Dendritic cell treated with granulocyte-macrophage colony-stimulating factor and Interleukin-4, amounts not matched to agents 40 ng/mL and 50 ng/mL, for 4 days (primary cell): ENCODE data around the gene ARHGEF35.
"Not testable (repeated sequence)": the region's sequence is repeated elsewhere in the genome, so short reads cannot be mapped to it uniquely, and the experiment has no call there.

ENCODE experiments used
- H3K27ac Mint-ChIP-seq: one replicate; pipeline ENCODE4 v1.8.0; 2022; ENCODE audit warnings: mild to moderate bottlenecking, mixed read lengths
- H3K27me3 Mint-ChIP-seq: one replicate; pipeline ENCODE4 v1.8.0; 2022; ENCODE audit warnings: mild to moderate bottlenecking, mixed read lengths
- H3K36me3 Mint-ChIP-seq: one replicate; pipeline ENCODE4 v1.8.0; 2022; ENCODE audit warnings: low read depth, mixed read lengths
- H3K4me1 Mint-ChIP-seq: one replicate; pipeline ENCODE4 v1.8.0; 2022; ENCODE audit warnings: low read depth, mixed read lengths
- H3K4me3 Mint-ChIP-seq: one replicate; pipeline ENCODE4 v1.8.0; 2022; ENCODE audit warnings: mild to moderate bottlenecking, moderate library complexity, mixed read lengths
- H3K9me3 Mint-ChIP-seq: one replicate; pipeline ENCODE4 v1.8.0; 2022; ENCODE audit warnings: mixed read lengths
- intact Hi-C: fragments of 100-400 bp; cut with micrococcal nuclease; formaldehyde crosslinking; loops from one replicate; pipeline ENCODE4 v1.15.0; 2022

Gene ARHGEF35

GRCh38 chr7:144201978-144202377 lies 6.3 kb upstream of the ARHGEF35 start:
- H3K27me3 Mint-ChIP-seq, H3K9me3 Mint-ChIP-seq, H3K36me3 Mint-ChIP-seq, H3K27ac Mint-ChIP-seq, H3K4me3 Mint-ChIP-seq, intact Hi-C loops, H3K4me1 Mint-ChIP-seq: not testable (repeated sequence)

GRCh38 chr7:144198934-144199333 lies 3.3 kb upstream of the ARHGEF35 start:
- H3K9me3 Mint-ChIP-seq, H3K36me3 Mint-ChIP-seq, H3K4me1 Mint-ChIP-seq, H3K4me3 Mint-ChIP-seq, H3K27me3 Mint-ChIP-seq, H3K27ac Mint-ChIP-seq, intact Hi-C loops: not testable (repeated sequence)

- H3K4me1 Mint-ChIP-seq, H3K27ac Mint-ChIP-seq, H3K4me3 Mint-ChIP-seq, intact Hi-C loops, H3K27me3 Mint-ChIP-seq, H3K36me3 Mint-ChIP-seq, H3K9me3 Mint-ChIP-seq: not testable (repeated sequence)
Measured at GRCh38 chr7:144194453-144194852, 1.2 kb downstream of the ARHGEF35 start.

DNA sequence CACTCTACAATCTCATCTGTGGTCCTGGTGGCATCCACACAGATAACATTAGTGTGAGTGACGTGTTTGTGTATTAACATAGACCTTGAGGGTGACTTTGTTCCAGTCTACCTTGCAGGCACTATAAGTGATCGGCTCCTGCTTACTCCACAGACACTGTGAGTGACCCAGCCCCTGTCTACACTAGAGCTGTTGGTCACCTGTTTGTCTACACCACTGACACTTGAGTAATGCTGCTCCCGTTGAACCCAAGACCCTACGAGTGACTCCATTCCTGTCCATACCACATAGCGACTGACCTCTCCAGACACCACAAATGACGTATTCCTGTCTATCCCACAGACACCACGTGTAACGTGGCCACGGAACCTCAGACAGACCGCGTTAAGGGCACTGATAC lies 1.9 kb downstream of the ARHGEF35 start:
- H3K27ac Mint-ChIP-seq, H3K4me3 Mint-ChIP-seq, H3K9me3 Mint-ChIP-seq, H3K4me1 Mint-ChIP-seq, intact Hi-C loops, H3K27me3 Mint-ChIP-seq, H3K36me3 Mint-ChIP-seq: not testable (repeated sequence)

DNA sequence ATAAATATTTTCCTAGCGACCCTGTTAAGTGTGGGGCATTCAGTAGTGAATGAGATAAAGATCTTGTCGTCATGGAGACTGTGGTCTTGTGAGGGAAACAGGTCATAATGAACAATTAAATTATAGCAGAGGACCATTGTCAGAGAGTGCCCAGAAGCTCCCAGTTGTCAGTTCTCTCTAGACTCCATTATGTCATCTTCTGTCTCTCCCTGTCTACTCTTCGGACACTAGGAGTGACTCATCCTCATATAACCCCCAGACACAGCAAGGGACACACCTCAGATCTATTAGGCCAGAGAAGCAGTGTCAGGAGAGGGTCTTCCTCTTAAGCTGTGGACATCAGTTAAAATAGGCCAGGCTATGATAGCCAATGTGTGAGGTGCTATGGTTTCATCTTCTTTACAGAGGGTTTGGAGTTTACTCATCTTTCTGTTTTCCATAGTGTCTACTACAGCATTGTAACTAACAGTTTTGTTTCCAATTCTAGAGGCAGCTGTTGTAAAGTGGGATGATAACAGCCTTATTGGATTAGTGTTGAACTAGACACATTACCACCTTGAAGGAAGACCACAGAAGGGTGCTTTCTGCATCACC lies 7.0 kb downstream of the ARHGEF35 start:
- H3K4me3 Mint-ChIP-seq, H3K27ac Mint-ChIP-seq, H3K36me3 Mint-ChIP-seq, intact Hi-C loops, H3K4me1 Mint-ChIP-seq, H3K9me3 Mint-ChIP-seq, H3K27me3 Mint-ChIP-seq: not testable (repeated sequence)

DNA sequence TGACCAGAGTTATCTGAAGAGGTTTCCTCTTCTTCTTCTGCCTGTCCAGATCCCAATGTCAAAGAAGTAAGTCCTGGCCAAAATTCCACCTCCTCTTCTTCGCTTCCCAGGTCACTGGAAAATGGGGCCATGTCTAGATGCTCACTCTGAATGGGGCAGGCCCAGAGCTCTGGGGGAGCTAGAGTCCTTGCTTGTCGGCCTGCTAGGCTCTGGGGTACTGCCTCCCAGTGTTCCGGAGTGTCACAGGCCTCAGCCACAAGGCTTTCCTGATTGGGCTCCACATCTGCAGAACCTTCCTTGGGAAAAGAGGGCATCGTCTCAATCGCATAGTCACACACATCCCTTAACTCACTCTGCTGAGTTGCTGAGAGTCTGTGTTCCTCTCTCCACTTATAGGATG lies 7.8 kb downstream of the ARHGEF35 start:
- intact Hi-C loops, H3K36me3 Mint-ChIP-seq, H3K27me3 Mint-ChIP-seq, H3K4me1 Mint-ChIP-seq, H3K4me3 Mint-ChIP-seq, H3K27ac Mint-ChIP-seq, H3K9me3 Mint-ChIP-seq: not testable (repeated sequence)

DNA sequence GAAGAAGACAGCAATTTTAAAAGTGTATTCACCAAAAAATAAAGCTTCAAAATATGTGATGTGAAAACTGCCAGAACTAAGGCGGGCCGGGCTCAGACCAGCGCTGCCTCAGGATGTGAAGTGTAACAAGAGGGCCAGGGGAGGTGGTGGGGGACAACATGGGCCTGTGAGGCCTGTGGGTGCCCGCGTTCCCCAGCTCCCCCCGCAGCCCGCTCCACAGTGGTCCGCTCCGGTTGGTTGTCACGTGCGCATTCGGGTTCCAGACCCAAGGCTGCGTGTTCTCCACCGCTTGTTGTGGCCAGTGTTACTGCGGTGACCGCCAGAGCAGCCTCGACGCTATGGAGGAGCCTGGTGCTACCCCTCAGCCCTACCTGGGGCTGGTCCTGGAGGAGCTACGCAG lies 12.5 kb downstream of the ARHGEF35 start, which contains the start of gene CTAGE4:
TSS of gene CTAGE4 (plus strand) at position 301 of the 400 bp plus-strand sequence. CDS start at position 339, 38 bp downstream.
- H3K4me1 Mint-ChIP-seq, H3K4me3 Mint-ChIP-seq, H3K36me3 Mint-ChIP-seq, intact Hi-C loops, H3K9me3 Mint-ChIP-seq, H3K27ac Mint-ChIP-seq, H3K27me3 Mint-ChIP-seq: not testable (repeated sequence)

DNA sequence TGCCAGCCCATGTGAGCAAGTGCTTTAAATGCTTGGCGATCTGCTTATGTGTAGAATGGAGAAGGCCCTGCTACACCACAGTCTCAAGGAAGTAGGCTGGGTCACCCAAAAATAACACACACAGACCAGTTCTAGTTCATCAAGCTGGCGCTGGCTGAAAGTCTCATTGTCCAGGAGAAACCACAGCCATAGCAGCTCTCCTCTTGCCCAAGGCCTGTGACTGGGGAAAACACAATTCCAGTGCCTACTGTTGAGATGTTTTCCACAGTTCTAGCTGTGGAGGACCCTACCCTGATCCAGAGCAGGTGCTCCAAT lies 16.5 kb downstream of the ARHGEF35 start:
- H3K9me3 Mint-ChIP-seq, H3K27me3 Mint-ChIP-seq, H3K27ac Mint-ChIP-seq, H3K4me3 Mint-ChIP-seq, H3K36me3 Mint-ChIP-seq: not testable (repeated sequence)
- H3K4me1 Mint-ChIP-seq: peaks cover 10% of the 10 kb centered on the region
- intact Hi-C loops: loop anchor here (5.0 kb wide), 1 partner anchor 213 kb away; no protein-coding TSS in a partner anchor

DNA sequence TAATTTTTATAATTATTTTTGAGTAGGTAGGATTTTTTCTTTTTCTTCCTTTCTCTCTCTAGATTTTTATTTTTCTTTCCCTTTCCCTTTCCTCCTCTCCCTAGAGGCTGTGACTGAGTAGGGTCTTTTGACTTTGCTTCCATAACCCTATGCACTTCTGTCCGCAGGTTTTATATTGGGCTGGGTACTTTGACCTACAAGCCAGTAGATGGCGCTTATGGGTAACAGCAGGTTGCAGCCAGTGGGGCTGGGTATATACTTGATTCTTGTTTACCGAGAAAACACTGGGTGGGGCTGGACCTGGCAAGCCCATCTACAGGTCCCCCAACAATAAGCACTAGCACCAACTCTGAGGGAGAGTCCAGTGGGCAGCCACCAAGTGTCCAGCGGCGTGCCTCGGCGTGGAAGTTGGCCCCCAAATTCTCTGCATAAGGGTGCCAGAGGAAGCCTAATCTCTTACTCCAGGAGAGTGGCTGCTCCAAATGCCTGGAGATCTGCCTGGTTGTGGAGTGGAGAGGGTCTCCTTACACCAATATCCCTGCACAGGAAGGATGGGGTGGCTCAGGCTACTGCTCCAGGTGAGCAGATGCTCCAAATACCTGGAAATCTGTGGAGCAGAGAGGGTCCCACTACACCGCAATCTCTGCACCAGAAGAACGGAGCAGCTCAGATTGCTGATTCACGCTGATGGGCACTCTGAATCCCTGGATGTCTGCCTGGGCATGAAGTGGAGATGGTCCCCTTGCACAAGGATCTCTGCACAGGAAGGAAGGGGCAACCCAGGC lies 17.1 kb downstream of the ARHGEF35 start:
- H3K4me1 Mint-ChIP-seq: peaks cover 10% of the 10 kb centered on the region
- not testable (repeated sequence) for H3K4me3 Mint-ChIP-seq, H3K9me3 Mint-ChIP-seq, H3K27ac Mint-ChIP-seq, H3K27me3 Mint-ChIP-seq, H3K36me3 Mint-ChIP-seq
- intact Hi-C loops: loop anchor here (5.0 kb wide), 1 partner anchor 214 kb away; no protein-coding TSS in a partner anchor

DNA sequence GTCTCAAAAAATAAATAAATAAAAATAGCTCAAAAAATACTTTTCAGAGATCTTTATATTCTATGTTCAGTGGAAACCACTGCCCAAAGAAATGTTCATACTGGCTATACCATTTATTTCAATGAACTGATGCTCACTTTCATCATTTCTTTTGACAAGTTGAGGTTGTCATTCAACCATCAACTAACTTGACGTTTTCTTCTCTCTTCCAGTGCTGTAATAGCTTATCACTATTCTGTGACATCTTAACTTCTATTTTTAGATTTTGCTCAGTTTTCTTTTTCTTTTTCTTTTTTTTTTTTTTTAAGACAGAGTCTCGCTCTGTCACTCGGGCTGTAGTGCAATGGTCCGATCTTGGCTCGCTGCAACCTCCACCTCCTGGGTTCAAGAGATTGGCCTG lies 21.0 kb downstream of the ARHGEF35 start:
- Mint-ChIP-seq H3K27me3 (no peaks in the 10 kb centered on the region), H3K36me3 (no peaks in the 10 kb centered on the region), H3K27ac (no peak overlapping the region), H3K9me3 (peaks cover 5% of the 10 kb centered on the region), H3K4me3 (no peak overlapping the region), H3K4me1 (peaks cover 10% of the 10 kb centered on the region)
- intact Hi-C loops: loop anchor here (5.0 kb wide), 1 partner anchor 218 kb away; no protein-coding TSS in a partner anchor

DNA sequence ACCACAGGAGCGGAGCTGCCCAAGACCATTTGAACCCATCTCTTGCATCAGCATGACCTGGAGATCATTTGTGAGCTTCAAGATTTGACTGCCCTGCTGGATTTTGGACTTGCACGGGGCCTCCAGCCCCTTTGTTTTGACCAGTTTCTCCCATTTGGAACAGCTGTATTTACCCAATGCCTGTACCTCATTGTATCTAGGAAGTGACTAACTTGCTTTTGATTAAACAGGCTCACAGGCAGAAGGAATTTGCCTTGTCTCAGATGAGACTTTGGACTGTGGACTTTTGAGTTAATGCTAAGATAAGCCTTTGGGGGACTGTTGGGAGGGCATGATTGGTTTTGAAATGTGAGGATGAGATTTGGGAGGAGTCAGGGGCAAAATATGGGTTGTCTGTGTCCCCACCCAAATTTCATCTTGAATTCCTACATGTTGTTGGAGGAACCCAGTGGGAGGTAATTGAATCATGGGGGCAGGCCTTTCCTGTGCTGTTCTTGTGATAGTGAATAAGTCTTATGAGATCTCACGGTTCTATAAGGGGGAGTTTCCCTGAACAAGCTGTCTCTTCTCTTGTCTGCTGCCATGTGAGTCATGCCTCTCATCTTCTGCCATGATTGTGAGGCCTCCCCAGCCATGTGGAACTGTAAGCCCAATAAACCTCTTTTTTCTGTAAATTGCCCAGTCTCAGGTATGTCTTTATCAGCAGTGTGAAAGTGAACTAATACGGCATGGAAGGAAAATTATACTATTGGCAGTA lies 23.9 kb downstream of the ARHGEF35 start:
- H3K36me3 Mint-ChIP-seq, H3K4me3 Mint-ChIP-seq, H3K9me3 Mint-ChIP-seq, intact Hi-C loops, H3K27me3 Mint-ChIP-seq, H3K27ac Mint-ChIP-seq: not testable (repeated sequence)
- peaks cover 10% of the 10 kb centered on the region for H3K4me1 Mint-ChIP-seq

DNA sequence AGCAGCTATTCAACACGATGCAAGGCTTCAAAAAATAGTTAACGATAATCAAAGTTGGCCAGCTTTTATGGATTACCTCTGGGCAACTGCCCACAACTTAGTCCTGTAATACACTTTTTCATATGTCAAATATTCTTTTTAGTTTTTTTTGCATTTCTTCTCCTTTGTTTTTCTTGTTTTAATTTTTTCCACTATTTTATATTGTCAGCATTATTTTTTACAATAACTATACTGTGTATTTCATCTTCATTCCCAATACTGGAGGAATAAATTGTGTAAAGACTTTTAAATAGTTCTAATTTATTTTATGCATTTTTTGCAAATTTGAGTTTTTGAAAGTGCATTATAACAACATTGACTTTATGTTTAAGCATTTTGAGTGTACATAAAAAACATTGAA lies 30.8 kb downstream of the ARHGEF35 start:
- Mint-ChIP-seq H3K4me3 (no peak overlapping the region), H3K27ac (no peak overlapping the region), H3K4me1 (no peaks in the 10 kb centered on the region), H3K27me3 (no peaks in the 10 kb centered on the region), H3K9me3 (no peaks in the 10 kb centered on the region), H3K36me3 (no peaks in the 10 kb centered on the region)
- intact Hi-C loops: no loop called here

DNA sequence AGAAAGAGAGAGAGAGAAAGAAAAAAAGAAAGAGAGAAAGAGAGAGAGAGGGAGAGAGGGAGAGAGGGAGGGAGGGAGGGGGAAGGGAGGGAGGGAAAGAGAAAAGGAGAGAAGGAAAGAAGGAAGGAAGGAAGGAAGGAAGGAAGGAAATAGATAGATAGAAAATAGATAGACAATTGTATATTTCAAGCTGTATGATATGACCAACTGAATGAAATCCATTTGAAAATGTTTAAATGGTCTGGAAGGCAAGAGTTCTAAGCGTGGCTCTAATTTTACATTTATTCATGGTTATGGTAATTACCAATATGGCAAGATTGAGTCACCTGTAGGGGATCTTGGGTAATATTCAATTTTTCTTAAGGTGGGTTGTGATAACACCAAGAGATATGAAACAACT lies 36.8 kb downstream of the ARHGEF35 start:
- Mint-ChIP-seq H3K9me3 (no peaks in the 10 kb centered on the region), H3K4me3 (no peak overlapping the region), H3K27me3 (no peaks in the 10 kb centered on the region), H3K27ac (no peak overlapping the region), H3K36me3 (no peaks in the 10 kb centered on the region), H3K4me1 (no peaks in the 10 kb centered on the region)
- intact Hi-C loops: no loop called here

- no peaks in the 10 kb centered on the region for H3K27me3 Mint-ChIP-seq
Measured at GRCh38 chr7:144148224-144148827, 47.3 kb downstream of the ARHGEF35 start.

More at GRCh38 chr7:144148224-144148827, 47.3 kb downstream of the ARHGEF35 start:
- Mint-ChIP-seq H3K36me3 (no peaks in the 10 kb centered on the region), H3K4me1 (no peaks in the 10 kb centered on the region), H3K4me3 (no peak overlapping the region), H3K9me3 (peaks cover 51% of the 10 kb centered on the region), H3K27ac (no peak overlapping the region)
- intact Hi-C loops: no loop called here
